Cerebellar nuclear complex (tissue), 1 donor: ENCODE results near the gene PNPLA7.
"Not testable (repeated sequence)": the region's sequence is repeated elsewhere in the genome, so short reads cannot be mapped to it uniquely, and the experiment has no call there.

Experiments used
- DNase-seq, 2 experiments: peaks; one replicate each; lab custom pipeline; 2025; lab: John Stamatoyannopoulos, UW

The PNPLA7 gene

DNA sequence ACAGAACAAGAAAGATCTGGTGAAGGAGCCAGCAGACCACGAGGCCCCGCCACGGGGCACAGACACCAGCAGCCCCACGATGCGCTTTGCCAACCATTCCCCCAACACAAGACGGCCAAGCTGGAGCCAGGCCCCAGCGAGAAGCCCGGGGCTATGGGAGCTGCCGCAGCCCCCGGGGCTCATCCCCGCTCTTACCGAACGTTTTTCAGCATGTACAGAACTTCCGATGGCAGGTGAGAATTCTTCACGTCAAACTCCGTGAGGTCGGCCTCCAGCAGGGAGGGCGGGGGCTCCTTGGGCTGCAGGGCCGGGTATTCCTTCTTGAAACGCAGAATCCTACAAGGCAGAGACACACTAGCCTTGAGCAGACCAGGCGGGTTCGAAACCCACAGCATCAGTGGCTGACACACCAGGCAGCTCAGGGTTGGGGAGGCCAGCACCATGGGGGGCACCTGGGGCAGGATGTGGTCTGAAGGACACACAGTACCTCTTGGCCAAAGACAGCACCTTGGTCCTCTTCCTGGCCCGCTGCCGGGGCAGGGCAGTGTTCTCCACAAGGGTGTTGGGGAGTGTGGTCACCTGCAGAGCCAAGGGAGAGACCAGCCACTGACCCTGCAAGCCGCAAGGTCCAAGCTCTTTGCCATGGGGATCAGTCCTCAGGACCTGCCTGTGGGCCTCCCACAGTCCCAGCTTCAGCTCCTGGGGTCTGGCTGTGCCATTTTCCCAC is 6.8 kb downstream of the PNPLA7 start:
- no peak for DNase-seq

DNA sequence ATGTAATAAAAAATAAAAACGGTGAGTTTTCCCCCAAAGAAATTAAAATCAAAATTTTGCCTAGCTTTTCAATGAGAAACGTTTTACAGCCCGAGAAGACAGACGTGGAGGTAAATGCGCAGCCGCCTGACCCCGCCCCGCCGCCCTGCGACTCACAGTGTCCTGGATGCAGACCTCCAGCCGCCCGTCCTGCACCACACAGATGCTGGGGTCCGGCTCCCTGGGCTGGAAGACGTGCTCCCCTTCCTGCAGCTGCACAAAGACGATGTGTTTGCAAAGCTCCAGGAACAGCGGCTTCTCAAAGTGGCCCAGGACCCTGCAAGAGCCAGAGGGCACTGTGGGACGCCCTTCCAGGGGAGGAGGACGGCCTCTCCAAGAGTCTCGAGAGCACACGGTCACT is 7.7 kb downstream of the PNPLA7 start:
- DNase-seq: no peak

DNA sequence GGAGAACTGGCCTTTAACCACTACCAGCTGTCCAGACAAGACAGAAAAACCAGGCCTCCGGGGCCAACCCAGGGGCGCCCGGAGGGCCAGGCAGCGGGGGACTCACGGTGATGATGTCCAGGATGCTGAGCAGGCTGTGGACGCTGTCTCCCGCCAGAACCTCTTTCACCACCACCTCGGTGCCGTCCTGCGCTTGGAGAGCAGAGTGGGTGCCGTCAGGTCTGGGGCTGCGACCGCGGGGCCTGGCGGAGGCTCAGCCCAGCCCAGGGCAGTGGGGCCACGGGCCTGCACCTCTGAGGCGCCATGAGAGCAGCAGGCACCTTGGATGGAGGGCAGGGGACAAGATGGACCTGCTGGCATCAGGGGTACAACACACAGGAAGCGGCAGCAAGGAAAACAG is 9.7 kb downstream of the PNPLA7 start:
- DNase-seq: no peak

DNA sequence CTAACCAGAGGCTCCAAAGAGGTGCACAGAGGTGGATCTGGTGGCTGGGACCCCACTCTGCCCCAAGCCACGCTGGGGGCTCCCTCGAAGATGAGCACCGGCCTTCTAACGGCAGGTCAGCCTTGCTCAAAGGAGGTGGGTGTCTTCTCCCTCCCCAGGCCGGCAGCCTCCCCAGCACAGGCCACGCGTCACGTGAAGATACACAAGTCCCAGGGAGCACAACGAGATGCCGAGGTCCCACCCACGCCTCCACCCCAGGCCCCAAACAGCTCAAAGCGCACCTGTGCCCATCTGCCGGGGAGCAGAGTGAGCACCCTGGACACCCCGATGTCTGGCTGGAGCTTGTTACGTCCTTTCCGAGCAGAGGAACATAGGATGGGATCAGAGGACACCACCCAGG is 12.1 kb downstream of the PNPLA7 start:
- DNase-seq: no peak

DNA sequence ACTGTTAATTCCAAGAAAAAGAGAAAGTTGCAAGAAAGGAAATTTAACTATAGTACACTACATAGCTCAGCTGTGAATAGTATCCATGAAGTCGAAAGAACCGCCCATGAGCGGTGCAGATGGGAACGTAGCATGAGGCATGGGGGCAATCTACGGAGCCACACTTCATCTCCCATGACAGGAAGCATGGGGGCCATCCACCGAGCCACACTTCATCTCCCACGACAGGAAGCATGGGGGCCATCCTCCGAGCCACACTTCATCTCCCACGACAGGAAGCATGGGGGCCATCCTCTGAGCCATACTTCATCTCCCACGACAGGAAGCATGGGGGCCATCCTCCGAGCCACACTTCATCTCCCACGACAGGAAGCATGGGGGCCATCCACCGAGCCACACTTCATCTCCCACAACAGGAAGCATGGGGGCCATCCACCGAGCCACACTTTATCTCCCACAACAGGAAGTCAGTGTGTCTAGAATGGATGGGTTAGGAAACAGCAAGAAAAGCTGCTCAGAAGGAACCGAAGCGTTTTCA is 13.5 kb downstream of the PNPLA7 start:
- not testable (repeated sequence) for DNase-seq

DNA sequence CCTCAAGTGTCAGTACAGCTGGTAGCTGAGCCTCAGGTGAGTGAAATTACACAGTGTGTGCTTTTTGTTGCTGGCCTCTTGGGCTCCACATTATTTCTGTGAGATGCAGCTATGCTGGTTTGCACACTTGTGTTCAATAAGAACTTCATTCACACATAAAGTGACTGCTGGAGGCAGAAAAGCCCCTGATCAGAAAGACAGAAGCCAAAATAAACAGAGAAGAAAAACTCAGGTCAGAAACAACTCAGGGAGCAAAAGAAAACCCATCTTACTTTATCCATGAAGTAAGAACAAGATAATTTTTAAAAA is 15.1 kb downstream of the PNPLA7 start:
- no peak for DNase-seq

DNA sequence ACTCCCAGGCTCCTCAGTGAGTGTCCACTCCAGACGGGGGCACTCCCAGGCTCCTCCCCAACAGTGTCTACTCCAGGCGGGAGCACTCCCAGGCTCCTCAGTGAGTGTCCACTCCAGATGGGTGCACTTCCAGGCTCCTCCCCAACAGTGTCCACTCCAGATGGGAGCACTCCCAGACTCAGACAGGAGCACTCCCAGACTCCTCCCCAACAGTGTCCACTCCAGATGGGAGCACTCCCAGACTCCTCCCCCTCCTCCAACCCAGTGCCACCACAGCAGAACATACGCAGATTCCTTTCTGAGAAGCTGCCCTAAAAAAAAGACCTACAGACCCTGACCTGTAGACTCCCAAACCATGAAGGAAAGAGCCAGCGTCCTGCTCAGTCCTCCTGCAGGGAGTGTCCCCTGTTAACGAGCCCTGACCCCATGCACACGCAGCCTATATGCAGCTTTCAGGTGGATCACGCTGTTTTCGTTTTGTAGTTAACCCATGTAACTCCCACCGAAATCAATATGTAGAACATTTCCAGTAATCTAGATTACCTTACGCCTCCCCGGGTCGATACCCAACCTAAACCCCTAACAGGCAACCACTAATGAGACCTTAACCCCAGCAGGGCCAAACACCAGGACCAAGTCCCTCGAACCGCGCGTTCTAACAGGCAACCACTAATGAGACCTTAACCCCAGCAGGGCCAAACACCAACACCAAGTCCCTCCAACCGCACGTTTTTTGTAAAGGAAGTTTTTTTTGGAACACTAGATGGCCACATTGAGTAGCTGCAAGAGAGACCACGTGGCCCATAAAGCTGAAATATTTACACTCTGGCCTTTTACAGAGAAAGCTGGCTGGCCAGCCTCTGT is 15.7 kb downstream of the PNPLA7 start:
- no peak for DNase-seq

DNA sequence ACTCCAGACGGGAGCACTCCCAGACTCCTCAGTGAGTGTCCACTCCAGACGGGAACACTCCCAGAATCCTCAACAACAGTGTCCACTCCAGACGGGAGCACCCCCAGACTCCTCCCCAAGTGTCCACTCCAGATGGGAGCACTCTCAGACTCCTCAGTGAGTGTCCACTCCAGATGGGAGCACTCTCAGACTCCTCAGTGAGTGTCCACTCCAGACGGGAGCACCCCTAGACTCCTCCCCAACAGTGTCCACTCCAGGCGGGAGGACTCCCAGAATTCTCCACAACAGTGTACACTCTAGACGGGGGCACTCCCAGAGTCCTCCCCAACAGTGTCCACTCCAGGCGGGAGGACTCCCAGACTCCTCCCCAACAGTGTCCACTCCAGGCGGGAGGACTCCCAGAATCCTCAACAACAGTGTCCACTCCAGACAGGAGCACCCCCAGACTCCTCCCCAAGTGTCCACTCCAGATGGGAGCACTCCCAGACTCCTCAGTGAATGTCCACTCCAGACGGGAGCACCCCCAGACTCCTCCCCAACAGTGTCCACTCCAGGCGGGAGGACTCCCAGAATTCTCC is 17.2 kb downstream of the PNPLA7 start:
- DNase-seq: not testable (repeated sequence)

DNA sequence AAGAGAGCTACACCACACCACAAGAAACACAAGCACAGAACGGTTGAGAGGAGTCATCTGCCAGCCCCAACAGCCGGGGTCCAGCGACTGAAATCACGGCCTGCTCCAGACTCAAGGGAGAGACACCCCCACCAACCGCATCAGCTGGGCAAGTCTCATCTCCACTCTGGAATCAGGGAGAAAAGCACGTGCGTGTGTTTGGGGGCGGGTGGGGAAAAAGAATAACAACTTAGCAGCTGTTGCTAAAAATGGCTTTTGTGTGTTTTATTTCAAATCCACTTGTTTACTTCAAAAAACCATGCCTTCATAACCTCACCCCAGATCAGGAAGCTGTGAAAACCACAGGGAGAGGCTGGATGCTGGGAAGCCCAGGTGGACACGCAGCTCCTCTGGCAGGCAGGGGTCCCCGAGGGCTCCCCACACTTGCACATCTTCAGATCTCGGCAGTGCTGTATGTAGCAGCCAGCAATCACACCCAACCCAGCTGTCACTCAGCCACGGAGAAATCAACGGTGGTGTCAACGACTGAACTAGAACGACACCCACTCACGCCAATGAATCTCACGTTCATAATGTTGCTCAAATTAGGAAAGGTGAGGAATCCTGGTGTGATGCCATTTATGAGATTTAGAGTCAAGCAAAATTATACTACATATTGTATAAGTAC is 19.0 kb downstream of the PNPLA7 start:
- no peak for DNase-seq

DNA sequence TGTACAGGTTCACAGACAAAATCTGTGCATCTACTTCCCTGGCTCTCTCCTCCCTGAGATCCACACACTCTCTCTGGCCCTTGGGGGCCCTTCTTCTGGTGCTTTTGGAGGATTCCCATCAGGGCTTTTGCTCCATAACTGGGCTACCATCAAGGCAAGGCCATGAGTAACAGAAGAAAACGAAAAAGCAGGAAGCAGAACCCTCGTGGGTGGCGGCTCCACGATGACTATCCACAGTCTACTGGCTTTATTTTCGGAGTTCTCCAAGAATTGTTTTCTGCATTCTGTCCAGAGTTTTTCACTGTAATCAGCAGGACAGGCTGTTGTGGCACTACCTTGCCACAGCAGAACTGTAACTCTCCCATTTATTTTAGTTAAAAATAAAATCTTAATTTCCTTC is 19.9 kb downstream of the PNPLA7 start:
- DNase-seq: no peak

DNA sequence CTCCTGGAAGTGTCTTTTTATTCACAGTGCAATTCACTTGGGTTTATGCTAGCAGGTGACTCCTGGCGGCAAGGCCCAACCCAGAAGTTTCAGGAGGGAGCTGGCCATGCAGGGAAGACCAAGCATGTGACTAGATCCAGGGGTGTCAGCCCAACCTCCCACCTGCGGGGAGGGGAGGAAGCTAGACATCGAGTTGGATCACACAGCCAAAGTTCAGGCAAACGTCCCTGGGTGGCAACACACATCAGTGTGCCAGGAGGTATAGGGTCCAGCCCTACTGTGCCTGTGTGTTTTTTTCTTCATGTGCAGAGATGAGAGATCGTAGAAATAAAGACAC is 25.3 kb downstream of the PNPLA7 start:
- DNase-seq: no peak

DNA sequence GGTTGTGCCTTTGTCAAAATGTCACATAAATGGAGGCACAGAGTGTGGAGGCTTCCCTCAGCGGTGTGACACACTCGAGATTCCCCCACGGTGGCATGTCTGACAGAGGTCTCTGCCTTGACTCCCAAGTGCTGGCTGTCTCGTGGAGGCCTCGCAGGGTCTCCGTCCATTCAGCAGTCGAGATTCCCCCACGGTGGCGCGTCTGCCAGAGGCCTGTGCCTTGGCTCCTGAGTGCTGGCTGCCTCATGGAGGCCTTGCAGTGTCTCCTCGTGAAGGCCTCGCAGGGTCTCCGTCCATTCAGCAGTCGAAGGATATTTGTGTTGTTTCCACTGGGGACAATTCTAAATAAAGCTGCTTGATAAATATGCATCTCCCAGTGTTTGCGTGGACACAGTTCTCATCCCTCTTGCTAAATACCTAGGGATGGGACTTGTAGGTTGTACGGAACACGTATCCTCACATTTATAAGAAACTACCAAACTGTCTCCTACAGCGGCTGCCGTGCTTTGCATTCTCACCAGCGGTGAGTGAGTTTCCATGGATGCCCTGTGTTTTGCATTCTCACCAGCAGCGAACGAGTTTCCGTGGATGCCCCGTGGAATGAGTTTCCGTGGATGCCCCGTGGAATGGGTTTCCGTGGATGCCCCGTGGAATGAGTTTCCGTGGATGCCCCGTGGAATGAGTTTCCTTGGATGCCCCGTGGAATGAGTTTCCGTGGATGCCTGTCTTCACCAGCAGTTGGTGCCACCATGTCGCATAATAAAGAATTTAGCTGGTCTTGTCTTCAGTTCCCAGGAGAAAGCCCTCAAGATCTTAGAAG is 25.8 kb downstream of the PNPLA7 start:
- no peak for DNase-seq

DNA sequence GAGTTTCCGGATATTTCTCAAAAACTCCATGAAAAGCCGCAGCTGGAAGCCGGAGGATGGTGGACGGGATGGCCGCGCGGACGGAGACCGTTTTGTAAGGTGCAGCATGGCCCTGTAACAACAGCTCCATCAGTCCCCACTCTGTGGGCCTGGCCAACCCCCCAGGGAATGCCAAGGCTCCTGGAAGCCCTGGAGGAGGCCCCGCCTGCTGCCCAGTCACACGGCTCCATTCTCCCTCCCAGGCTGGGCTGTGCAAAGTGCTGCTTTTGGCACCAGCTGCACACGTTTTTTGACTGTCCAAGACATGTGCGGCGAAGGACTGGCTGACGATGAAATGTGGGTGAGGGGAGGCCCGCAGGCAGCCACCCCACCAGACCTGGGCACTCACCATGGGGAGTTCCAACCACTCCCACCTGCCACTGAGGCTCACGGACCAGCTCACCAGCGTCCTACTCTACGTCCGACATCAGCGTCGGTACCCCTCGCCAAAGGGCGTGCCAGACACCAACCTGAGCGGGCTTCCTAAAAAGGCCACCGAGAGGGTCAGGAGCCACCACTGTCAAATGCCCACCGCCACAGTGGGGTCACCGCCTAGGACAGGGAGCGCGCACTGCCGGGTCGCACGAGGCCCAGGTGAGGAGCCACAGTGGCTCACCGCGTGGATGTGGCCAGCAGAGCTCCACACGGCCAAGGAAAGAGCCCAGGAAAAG is 27.3 kb downstream of the PNPLA7 start:
- no peak for DNase-seq

DNA sequence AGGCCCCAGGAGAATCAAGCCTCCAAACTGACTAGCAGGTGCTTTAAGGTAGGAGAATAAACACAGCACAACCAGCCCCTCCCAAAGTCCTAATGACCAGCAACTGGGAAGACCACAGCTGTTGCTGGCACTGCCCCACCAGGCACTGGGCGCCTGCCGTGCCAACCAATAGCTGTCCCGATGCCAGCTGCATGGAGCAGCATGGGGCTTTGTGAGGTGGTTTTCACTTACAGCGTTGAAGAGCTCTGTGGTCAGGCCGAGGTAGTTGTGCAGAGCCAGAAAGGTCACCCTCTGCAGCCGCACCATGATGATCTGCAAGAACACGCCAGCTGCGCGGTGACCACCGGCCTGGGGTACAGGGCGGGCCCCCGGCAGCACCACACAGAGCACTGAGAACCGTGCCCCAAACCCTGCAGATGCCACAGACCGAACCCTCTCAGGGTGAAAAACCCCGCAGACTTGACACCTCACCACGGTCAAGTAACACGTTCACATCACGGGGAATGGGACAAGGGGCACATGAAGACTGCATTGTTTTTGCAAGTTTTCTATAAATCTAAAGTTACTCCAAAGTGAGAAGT is 28.7 kb downstream of the PNPLA7 start:
- no peak for DNase-seq

DNA sequence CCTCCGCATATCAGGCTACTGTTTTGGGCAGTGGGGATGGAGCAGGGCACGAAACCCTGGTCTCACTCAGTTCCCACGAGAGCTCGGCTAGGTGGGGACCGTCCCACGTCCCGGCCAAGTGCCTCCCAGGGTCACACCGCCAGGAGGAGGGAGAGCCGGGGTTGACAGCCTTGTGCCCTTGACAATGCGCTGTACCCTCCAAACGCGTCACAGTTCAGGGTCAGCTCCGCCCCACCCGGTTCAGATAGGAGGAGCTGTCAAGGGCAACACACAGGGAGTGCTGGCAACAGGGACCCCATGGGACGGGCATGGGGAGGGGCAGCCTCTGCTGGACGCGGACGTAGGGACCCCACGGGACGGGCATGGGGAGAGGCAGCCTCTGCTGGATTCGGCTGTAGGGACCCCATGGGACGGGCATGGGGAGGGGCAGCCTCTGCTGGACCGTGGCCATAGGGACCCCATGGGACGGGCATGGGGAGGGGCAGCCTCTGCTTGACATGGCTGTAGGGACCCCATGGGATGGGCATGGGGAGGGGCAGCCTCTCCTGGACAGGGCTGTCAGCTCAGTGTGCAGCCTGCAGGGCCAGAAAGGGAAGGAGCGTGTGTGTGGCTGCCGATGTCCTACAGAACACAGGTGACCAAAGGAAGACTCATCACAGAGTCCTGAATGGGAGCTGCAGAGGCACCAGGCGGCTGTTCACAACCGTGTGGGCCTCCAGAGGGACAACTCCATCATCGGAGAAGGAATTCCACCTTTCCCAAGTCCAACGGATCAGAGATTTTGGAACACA is 29.4 kb downstream of the PNPLA7 start:
- DNase-seq: no peak

DNA sequence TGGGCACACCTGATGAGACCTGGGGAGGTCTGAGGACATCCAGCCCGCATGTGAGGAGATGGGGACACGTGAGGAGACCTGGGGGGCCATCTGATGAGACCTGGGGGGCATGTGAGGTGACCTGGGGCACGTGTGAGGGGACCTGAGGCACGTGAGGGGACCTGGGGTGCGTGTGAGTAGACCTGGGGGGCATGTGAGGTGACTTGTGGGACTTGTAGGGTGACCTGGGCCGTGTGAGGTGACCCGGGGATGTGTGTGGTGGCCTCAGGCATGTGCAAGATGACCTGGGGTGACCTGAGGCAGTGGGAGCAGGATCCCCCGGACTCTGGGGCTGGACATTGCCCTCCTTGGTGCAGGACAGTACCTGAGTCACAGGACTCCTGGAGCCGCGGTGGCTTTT is 30.6 kb downstream of the PNPLA7 start:
- no peak for DNase-seq

DNA sequence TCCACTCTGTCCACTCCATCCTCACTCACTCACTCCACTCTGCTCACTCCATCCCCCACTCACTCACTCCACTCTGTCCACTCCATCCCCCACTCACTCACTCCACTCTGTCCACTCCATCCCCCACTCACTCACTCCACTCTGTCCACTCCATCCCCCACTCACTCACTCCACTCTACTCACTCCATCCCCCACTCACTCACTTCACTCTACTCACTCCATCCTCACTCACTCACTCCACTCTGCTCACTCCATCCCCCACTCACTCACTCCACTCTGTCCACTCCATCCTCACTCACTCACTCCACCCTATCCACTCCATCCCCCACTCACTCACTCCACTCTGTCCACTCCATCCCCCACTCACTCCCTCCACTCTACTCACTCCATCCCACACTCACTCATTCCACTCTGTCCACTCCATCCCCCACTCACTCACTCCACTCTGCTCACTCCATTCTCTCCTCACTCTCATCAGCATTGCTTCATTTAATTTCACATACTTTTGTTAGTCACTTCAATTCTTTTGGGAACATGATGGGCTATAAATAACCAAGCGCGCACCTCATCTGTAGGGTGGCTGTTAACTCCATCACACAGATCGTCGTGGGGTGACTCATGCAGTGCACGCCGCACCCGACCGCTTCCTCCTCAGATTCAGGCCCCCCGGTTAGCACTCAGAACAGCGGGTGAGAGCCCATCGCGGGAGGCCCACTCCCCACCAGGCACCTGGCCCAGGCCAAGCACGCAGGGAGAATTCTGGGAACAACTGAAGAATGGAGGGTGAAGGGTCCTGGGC is 31.3 kb downstream of the PNPLA7 start:
- DNase-seq: not testable (repeated sequence)

DNA sequence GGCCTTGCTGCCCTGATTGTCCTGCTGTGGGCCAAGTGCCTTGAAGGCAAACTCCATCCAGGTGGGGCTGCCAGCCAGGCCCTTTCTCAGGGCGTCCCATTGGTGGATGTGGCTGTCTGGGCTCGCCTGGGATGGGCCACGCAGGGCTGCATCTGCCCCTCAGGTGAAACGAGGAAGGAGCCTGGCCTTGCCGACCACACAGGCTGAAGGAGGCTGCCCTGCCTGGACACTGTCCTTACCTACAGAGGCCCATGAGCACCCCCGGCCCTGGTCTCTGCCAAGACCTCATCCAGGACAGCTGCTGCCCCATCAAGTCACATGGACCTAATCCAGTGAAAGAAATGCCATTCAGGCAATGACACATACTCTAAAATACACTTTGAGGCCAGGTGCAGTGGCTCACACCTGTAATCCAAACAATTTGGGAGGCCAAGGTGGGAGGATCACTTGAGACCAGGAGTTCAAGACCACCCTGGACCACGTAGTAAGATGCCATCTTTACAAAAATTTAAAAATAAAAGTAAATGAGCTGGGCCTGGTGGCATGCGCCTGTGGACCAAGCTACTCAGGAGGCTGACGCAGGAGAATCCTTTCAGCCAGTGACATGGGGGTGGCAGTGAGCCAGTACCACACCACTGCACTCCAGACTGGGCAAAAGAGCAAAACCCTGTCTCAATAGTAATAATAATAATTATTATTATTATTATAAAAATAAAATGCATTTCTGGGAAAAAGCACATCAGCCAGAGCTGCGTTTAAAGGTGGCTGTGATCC is 33.9 kb downstream of the PNPLA7 start:
- no peak for DNase-seq
